Esophagus muscularis mucosa (tissue), 3 donors: Measurements from ENCODE around the gene GP1BB.

Experiments
- POLR2A ChIP-seq: fragments of 450-650 bp; IDR thresholded peaks from one replicate; pipeline ENCODE4 v1.6.1; 2017; ENCODE audit warnings: antibody characterized with exemption, moderate library complexity, mild to moderate bottlenecking, low read depth
- POLR2AphosphoS5 ChIP-seq, 2 donors: sonication (generic); formaldehyde crosslinking; IDR thresholded peaks; one replicate each; pipeline ENCODE4 v1.6.1; 2017; ENCODE audit warnings: antibody characterized with exemption in 2 of 2
- TF ChIP-seq, protein P1 (sequence below), 3 experiments: fragments of 200-600 bp in 2 of 3; fragments of 450-650 bp in 1 of 3; sonication (generic) in 2 of 3; IDR thresholded peaks; one replicate each; pipeline ENCODE4 v1.5.1; 2017 to 2019; ENCODE audit warnings: antibody characterized with exemption in 3 of 3, mild to moderate bottlenecking in 2 of 3, moderate library complexity in 1 of 3

DNA sequence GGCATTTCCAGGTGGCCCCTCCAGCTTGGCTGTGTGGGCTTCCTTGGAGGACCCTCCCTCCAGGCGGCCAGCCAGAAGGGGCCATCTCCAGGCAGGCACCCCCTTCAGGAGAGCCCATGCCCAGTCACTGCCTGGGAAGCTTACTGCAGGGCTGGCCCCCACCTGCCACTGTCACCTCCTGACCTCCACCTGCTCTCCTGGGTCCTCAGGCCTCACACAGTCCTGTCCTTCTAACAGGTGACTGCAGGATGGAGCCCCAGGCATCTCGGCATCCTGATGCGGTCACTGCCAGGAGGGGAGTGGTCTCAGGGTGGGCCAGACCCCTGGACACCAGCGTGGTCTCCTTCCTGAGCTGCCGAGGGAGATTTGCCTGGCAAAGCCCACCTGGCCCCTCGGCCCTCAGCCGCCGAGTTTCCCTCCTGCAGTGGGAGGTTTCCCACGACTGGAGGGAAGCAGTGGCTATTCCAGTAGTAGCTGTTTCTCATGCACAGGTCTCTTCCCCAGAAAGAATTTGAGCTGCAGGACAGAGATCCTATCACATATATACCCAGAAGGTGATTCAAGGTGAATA lies 50.2 kb downstream of the GP1BB start:
- TF ChIP-seq, protein P1, sequence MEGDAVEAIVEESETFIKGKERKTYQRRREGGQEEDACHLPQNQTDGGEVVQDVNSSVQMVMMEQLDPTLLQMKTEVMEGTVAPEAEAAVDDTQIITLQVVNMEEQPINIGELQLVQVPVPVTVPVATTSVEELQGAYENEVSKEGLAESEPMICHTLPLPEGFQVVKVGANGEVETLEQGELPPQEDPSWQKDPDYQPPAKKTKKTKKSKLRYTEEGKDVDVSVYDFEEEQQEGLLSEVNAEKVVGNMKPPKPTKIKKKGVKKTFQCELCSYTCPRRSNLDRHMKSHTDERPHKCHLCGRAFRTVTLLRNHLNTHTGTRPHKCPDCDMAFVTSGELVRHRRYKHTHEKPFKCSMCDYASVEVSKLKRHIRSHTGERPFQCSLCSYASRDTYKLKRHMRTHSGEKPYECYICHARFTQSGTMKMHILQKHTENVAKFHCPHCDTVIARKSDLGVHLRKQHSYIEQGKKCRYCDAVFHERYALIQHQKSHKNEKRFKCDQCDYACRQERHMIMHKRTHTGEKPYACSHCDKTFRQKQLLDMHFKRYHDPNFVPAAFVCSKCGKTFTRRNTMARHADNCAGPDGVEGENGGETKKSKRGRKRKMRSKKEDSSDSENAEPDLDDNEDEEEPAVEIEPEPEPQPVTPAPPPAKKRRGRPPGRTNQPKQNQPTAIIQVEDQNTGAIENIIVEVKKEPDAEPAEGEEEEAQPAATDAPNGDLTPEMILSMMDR (IDR thresholded peaks at IDR 0.05), result no peak
- no peak for TF ChIP-seq POLR2A
- no peak for TF ChIP-seq POLR2AphosphoS5 (IDR thresholded peaks at IDR 0.05)
